Fibroblast of the conjunctiva (primary cell): ENCODE results near the gene MNT.
A peak's percentile ranks its signal among the peaks of the same experiment; 100 is the strongest.

ENCODE experiments used
- DNase-seq: peaks from one replicate; pipeline ENCODE4 v3.0.0-alpha.2; 2010; ENCODE audit warnings: low read depth

The MNT gene

DNA sequence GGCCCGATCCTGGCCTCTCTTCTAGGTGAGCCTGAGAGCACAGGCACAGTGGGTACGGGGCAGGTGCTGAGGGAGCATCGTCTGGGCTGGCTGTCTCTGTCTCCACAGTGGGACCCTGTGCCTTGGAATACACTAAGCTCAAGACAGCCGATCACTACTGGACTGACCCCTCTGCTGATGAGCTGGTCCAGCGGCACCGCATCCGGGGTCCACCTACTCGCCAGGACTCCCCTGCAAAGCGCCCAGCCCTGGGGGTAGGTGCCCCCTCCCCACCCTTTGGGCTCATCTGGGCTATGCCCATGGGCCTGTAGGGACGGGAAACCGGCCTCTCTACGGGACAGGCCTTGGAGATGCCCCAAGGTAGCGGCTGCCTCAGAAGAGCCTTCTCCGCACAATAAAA is 38.0 kb downstream of the MNT start:
- DNase-seq: no peak

GRCh38 chr17:2362416-2362815 is 38.4 kb downstream of the MNT start:
- DNase-seq: no peak

GRCh38 chr17:2362016-2362415 is 38.8 kb downstream of the MNT start:
- no peak for DNase-seq

DNA sequence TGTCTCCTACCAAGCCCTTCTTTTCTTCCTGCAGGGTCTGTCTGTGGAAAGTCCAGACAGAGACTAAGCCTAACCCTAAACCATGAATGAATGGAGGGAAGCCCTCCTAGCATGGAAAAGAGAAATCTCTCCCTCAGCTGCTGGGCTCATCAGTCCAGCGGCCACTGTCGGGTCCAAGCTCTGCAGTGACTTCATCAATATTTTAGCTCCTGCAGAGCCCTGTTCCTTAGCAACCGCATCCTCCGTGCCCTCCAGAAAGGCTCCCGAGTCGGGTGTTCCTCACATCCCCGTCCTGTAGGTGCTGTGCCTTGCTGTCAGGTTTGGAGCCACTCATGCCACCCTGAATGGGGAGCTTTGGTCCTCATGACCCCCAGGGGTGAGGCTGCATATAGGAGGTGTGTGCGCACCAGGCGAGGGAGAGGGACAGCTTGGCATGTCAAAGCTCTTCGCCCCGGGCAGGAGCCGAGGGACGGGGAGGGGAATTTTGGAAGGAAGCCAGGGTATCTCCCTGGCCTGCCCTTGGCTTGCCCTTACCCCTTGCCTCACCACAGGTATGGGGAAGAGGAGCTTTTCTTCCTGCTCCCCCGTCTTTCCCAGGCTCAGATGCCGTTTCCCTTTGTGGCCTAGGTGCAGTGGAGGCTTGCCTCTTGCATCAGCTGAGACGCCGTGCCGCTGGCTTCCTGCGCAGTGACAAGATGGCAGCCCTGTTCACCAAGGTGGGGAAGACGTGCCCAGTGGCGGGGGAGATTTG is 39.7 kb downstream of the MNT start:
- DNase-seq: no peak

DNA sequence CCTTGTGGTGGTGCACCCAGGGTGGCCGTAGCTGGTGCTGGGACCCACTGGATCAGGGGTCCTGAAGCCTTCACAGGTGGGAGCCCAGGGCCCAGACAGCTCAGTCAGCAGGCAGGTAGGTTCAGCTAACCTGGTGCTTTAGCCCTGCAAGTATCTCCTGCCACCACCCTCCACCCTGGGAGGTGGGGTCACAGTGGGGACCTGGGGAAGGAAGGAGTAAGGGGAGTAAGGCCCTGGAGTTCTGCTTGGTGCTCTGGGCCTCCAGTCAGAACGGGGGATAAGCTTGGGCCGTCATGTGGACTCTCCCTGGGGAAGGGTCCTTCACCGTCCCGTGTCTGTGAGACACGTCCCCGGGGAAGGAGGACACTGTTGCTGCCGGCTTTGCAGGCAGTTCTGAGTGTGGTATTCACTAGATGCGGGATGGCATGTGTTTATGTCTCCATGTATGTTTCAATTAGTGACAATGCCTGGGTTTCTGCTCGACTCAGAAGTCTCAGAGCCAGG is 42.9 kb downstream of the MNT start:
- no peak for DNase-seq

GRCh38 chr17:2357237-2357636 is 43.6 kb downstream of the MNT start:
- no peak for DNase-seq

DNA sequence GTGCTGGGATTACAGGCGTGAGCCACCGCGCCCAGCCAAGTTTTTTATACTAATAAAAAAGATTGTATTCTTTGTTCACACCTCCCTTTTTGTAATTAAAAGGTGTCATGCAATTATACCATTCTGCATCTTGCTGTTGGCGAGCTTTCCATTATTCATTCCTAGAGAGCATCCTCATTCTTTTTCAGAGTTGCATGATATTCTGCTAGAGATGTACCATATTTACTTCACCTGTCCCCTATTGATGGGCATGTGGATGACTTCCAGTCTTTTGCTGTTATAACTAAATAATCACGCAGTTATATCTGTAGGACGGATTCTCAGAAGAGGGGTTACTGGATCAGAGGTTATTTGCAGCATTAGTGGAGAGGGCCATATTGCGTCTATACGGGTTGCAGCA is 46.5 kb downstream of the MNT start:
- no peak for DNase-seq

DNA sequence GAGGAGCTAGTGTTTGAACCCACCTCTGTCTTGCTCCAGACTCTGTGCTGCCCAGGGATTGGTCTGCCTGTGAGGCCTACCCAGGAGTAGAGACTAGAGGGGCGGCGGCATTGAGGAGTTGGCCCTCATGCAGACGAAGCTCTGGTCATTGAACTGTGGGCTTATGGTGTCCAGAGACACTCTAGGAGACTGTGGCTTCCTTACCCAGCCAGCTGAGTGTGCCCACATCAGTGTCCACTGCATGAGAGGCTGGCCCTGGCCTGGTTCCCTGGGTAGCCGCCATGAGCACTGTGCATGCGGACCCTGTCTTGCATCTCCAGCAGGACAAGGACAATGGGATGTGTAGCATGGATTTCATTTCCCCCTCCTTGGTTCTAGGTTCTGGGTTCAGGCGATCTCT is 49.6 kb downstream of the MNT start:
- DNase-seq: no peak

GRCh38 chr17:2347805-2348685 is 52.8 kb downstream of the MNT start:
- DNase-seq: peak; percentile 44

DNA sequence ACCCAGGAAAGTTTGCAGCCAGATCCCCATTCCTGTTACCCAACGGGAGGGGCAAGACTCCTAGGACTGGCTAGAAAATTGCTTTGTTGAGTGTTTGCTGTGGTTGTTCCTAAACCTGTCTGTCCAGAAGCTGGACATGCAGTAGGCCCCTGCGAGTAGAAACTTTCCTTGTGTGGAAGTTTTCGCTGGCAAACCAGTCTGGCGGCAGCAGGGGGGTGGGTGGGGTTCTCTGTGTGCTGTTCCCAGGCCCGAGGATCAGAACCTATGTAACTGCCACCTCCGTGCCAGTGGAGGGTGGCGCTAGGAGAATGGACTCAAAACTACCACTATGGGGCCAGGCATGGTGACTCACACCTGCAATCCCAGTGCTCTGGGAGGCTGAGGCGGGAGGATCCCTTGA is 54.4 kb downstream of the MNT start:
- no peak for DNase-seq

GRCh38 chr17:2344528-2344927 is 56.3 kb downstream of the MNT start:
- DNase-seq: no peak

DNA sequence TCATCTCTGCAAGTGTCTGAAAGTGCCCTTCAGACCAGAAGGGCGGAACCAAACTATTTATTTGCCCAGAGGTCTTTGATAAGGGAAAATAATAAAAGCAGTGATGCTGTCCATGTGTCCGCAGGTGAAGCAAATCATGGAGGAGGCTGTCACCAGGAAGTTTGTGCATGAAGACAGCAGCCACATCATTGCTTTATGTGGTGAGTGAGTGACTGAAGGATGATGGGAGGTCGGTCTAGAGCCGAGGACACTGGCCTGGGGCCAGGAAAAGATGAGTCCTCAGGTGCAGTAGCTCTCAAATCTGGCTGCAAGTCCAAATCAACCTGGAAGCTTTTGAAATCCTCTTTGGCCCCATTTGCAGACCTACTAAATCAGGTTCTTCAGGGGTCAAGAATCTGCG is 57.4 kb downstream of the MNT start:
- no peak for DNase-seq

- DNase-seq: no peak
Measured at GRCh38 chr17:2338315-2338657, 62.6 kb downstream of the MNT start.

DNA sequence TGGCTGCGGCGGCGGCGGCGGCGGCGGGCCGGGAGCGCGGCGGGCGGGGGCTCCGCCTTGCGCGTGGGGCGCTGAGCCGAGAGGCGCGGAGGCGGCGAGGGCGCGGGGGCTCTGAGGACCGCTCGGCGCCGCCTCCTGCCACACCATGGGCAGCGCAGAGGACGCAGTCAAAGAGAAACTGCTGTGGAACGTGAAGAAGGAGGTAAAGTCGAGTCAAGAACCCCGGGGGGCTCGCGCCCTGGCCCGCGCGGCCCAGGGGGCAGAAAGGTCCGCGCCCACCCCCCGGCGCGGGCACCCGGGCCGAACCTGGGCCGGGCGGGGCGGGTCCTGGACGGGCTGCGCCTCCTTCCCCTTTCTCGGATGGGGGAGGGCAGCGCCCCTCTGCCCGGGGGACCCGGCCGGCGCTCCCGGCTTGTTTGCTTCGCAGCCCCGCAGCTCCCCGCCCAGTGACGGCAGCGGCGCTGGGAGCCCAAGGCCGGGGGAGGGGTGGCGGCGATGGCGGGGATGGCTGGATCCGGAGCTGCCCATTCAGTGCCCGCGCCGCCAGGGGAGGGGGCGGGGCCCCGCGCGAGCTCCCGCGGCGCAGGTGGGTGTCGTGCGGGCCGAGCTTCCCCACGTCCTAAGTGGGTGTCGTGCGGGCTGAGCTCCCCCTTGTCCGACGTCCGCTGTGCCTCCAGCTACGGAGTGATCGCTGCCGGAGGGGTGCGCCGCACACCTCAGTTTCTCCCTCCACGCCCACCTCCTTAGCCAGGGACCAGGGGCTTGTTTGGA is 63.1 kb downstream of the MNT start:
- DNase-seq: no peak

DNA sequence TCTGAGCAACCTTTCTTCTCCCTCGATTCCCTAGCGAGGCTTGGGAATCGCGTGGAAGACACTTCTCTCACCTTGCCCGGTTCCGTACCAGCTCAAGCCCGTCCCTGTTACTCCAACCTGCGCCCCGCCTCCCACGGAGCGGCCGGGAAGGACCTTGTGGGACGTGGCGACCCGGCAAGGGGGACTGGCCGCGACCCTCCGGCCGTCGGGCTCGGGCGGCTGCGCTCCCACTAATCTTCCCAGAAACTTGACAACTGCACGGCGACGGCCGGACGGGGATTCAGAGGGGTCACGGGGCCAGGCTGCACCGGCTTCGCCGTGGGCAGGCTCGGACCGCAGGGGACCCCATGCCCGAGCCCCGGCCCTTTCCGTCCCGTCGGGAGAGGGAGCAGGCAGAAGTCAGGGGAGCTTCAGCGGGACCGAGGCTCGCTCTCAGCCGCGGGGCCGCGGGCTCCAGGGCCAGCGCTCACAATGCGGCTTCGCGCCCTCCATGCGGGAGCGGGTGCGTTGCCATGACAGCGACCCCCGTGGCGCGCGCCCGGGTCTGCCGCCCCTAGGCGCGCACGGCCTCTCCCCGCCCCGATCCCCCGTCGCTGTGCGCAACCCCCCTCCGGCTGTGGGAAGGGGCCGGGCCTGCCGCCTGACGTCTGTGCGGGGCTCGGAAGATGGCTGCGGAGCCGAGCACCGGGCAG is 63.9 kb downstream of the MNT start, which contains the start of gene SGSM2:
SGSM2 (plus strand) TSS at position 650 of the 692 bp plus-strand sequence. CDS start 188 bp downstream, outside the sequence.
- no peak for DNase-seq

- peak; percentile 74 for DNase-seq
Measured at GRCh38 chr17:2336215-2336851, 64.5 kb downstream of the MNT start, which contains the start of gene TSR1. Gene TSR1 (minus strand): TSS chr17:2336457. CDS start chr17:2336427, 30 bp downstream.

GRCh38 chr17:2335726-2336214 is 65.1 kb downstream of the MNT start:
- no peak for DNase-seq
